GM18951 (cell line): ENCODE data around the gene PRTN3.

Experiments used
- POLR2A ChIP-seq: IDR thresholded peaks from 4 replicates; pipeline ENCODE4 v1.6.1; 2011; ENCODE audit warnings: mild to moderate bottlenecking; ENCODE audit not compliant: insufficient read length, insufficient read depth; ENCODE audit errors: extremely low read depth
- in situ Hi-C: fragments of 300-500 bp; cut with MboI; formaldehyde crosslinking; loops from one replicate; pipeline ENCODE4 v1.12.0; 2022; ENCODE audit warnings: low sequenced_read_pairs, mixed read lengths, inconsistent platforms; ENCODE audit not compliant: unreplicated experiment

The PRTN3 gene

DNA sequence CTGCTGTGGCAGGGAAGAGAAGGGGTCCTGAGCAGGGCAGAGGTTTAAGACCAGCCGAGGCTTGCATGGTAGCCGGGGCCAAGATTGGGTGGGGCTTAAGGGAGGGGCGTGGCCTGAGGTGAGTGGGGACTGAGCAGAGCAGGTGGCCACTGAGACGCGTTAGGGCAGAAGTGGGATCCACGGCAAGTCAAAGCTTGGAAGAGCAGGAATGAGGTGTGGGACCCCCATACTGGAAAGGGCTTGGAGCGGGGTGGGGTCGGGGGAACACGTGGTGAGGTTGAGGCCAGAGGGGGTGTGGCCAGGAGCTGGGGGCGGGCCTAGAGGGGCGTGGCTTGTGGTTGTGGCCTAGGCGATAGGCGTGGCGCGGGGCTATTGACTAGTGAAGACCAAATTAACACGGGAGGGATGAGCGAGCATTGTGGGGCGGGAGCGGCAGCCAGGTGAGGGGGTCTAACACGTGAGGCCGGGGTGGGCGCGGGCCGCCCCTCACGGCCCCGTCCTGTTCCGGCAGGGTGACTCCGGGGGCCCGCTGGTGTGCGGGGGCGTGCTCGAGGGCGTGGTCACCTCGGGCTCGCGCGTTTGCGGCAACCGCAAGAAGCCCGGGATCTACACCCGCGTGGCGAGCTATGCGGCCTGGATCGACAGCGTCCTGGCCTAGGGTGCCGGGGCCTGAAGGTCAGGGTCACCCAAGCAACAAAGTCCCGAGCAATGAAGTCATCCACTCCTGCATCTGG is 21.9 kb downstream of the PRTN3 start:
- no peak for TF ChIP-seq POLR2A
- in situ Hi-C loops = loop anchor here (10.0 kb wide), 2 partner anchors 52 to 122 kb away; partner anchors contain the start of genes KISS1R, R3HDM4 and WDR18

DNA sequence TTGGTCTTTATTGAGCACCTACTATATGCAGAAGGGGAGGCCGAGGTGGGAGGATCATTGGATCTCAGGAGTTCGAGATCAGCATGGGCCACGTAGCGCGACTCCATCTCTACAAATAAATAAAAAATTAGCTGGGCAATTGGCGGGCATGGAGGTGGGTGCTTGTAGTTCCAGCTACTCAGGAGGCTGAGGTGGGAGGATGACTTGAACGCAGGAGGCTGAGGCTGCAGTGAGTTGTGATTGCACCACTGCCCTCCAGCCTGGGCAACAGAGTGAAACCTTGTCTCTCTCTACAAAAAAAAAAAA is 22.5 kb downstream of the PRTN3 start:
- in situ Hi-C loops = loop anchor here (10.0 kb wide), 2 partner anchors 52 to 122 kb away; partner anchors contain the start of genes KISS1R, R3HDM4 and WDR18
- TF ChIP-seq POLR2A = no peak

DNA sequence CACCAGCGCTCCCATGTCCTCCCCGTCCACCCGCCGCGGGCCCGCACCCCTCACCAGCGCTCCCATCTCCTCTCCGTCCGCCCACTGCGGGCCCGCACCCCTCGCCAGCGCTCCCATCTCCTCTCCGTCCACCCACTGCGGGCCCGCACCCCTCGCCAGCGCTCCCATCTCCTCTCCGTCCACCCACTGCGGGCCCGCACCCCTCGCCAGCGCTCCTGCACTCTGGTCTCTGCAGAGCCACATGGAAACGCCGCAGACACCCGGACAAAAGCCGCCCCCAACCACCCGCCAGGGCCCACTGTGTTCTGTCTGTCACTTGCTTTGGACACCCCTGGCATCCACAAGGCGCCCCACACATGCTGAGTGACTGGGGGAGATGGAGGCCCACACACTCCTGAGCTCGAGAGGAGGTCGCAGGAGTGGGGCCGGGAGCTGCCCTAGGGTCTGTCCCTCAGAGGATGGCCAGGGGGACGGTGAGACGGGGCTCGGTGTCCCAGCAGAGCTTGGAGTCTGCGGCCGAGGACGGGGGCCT is 26.0 kb downstream of the PRTN3 start:
- in situ Hi-C loops = loop anchor here (10.0 kb wide), 2 partner anchors 48 to 118 kb away; partner anchors contain the start of genes KISS1R, R3HDM4 and WDR18
- TF ChIP-seq POLR2A = no peak

DNA sequence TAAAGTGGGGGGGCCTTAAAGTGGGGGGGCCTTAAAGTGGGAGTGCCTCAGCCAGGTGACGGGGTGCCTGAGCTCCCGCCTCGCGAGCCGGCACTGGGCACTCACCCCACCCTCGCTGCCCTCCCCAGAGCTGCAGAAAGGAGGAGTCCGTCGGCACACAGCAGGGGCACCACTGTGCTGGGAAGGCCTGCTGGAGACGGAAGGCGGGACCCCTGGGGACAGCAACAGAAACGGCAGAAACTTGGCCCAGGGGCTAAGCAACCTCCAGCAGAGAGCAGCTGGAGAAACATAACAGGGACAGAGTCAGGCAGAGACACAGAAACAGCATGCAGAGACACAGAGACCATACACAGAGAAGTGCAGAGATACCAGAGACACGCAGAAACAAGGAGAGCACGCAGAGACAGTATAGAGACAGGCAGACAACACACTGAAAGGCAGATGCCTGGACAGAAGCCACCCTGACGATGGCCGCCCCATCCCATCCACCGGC is 26.5 kb downstream of the PRTN3 start:
- no peak for TF ChIP-seq POLR2A
- in situ Hi-C loops = loop anchor here (10.0 kb wide), 2 partner anchors 47 to 117 kb away; partner anchors contain the start of genes KISS1R, R3HDM4 and WDR18

DNA sequence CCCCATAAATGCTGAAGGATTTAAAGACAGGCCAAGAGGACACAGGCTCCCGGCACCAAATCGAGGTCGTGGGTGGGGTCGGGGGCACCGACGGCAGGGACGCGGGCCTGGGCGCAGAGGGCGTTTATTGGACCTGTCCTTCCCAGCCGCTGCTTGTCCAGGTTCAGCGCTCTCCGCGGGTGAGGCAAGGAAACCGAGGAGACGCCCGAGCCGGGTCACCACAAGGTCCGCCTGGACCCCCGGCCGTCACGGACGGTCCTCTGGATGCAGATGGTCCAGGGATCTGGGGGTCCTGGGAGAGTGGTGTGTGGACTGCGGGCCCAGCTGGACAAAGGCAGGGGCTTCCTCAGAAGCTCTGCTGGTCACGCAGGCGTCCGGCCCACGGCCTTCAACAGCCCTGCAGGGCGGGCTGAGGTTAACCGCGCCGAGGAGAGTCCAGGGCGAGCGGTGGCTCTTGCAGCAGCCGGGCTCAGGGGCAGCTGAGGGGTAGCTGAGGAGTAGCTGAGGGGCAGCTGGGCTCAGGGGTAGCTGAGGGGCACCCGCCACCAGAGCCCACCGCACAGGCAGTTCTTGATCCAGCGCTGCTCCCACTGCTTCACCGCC is 27.2 kb downstream of the PRTN3 start:
- in situ Hi-C loops = loop anchor here (10.0 kb wide), 2 partner anchors 47 to 117 kb away; partner anchors contain the start of genes KISS1R, R3HDM4 and WDR18
- TF ChIP-seq POLR2A = no peak

DNA sequence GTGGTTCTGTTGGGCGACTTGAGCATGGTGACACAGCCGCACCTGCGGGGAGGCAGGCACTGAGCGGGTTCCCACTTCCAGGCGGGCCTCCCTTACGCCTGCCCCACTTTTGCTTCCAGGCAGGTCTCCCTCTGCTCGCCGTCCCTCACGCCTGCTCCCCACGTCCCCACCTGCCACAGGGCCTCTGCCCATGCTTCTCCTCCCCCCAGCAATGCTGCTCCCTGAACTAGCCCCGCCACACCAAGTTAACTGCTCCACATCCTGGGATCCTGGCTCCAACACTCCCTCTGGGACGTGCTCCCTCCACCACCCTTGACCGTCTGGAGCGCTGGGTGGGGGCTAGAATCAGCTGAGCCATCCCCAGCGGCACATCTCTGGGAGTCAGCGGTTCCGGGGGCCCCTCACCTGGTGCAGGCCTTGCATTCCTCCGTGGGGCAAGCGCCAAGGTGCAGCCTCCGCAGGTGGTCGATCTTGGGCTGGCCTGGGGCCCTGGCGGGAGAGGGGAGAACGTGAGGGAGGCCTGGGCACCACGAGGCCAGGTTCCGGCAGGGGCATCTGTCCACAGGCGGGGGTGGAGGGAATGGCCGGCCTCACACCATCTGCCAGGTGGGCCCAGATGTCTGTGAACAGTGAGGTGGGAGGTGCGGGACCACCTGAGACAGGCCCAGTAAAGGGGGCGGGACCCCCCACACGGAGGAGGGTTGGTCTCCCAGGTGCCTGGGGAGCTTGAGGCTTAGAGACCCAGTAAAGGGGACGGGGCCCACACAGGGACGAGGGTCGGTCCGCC is 27.9 kb downstream of the PRTN3 start:
- in situ Hi-C loops = loop anchor here (10.0 kb wide), 2 partner anchors 46 to 116 kb away; partner anchors contain the start of genes KISS1R, R3HDM4 and WDR18
- TF ChIP-seq POLR2A = no peak

DNA sequence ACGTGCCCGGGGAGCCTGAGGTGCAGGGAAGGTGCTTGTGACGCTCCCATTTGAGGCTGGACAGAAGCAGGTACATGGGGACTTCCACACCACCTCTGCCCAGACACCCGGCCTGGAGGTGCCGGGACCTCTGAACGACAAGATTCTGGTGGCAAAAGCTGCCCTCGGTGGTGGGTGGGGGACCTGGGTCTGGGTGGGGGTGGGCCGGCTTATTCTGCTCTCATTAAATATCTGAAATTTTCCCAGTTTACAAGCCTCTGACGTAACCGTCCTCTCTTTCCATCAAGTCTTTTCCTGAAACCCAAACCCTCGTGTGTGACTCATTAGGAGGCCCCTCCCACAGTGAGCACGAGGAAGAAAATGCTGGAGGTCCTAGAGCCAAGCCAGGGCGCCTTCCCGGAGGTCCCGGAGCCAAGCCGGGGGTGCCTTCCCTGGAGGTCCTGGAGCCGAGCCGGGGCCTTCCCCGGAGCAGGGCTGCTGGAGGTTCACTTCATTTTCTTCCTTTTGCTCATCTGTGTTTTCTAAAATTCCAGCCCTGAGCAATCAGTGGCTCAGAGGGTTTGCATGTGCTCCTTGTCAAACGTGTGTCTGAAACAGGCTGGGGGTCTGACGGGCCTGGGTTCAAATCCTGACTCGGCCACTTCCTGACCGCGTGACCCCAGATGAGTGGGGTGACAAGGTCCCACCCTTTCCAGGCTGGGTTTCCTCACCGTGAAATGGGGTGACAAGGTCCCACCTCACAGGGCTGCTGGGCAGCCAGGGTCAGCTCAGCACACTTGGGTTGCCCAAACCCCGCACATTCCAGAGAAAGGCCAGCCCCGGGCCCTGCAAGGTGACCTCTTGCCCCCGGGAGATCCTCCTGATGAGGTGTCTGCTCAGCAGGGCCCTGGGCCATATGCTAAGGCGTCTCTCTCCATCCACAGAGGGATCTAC is 28.7 kb downstream of the PRTN3 start:
- in situ Hi-C loops = loop anchor here (10.0 kb wide), 2 partner anchors 45 to 115 kb away; partner anchors contain the start of genes KISS1R, R3HDM4 and WDR18
- no peak for TF ChIP-seq POLR2A

DNA sequence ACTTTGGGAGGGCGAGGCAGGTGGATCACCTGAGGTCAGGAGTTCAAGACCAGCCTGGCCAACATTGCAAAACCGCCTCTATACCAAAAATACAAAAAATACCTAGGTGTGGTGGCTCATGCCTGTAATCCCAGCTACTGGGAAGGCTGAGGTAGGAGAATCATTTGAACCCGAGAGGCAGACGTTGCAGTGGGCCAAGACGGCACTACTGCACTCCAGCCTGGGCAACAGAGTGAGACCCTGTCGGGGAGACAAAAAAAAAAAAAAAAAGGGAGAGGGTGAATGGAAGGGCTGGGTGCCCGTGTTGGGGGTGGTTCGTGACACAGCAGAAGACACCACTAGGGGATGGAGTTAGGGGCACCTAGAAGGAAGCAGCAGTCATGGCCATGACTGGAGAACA is 29.5 kb downstream of the PRTN3 start:
- in situ Hi-C loops = no loop called here
- no peak for TF ChIP-seq POLR2A

DNA sequence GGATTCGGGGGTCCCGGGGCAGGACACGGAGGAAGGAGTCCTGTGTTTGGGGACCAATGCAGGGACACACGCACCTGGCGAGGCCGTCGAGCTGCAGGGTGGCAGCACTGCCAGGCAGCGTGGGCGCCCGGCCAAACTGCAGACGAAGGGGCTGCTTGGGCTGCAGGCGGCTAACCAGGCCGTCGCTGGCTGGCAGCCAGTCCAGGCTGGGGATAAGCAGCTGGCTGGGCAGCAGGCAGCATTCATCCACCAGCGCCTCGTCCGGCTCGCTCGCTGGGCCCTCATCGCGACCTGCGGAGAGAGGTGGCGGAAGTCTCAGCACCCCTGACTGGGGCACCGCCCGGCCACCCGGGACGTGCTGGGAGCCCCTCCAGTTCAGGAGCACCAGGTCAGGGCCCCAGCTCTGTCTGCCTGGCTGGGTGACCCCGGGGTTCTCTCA is 30.2 kb downstream of the PRTN3 start:
- in situ Hi-C loops = no loop called here
- no peak for TF ChIP-seq POLR2A

DNA sequence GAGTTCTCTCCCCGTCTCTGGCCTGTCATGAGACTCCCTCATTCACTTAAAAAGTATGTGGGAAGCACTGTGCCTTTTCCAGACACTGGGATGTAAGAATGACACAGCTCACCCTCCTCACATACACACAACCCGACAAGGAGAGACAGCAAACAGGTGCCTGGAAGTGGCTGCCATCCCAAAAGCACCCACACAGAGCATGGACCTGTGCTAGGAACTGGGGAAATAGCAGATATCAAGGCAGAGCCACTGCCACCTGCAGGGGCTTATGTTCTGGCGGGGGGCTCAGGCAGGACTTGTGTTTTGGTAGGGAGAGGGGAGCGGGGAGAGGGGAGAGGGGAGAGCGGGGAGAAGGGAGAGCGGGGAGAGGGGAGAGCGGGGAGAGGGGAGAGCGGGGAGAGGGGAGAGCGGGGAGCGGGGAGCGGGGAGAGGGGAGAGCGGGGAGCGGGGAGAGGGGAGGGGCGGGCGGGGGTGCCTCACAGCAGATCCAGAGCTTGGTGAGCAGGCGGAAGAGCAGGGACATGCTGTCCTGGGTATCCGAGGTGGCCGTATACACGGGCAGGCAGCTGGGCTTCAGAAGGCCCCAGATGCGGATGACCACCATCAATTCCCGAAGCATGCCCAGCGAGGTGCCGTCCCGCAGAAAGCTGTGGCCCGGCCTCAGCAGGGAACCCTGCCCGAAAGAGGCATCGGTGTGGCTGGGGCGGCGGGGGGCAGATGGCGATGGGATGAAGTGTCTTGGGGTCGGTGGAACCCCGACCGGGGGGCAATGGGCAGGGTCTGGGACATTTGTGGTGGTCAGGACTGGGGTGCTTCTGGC is 30.9 kb downstream of the PRTN3 start:
- no peak for TF ChIP-seq POLR2A
- in situ Hi-C loops = no loop called here
